MM.1S (cell line): Measurements from ENCODE around the gene SERINC4.

Source experiments
- DNase-seq: peaks from one replicate; pipeline ENCODE4 v3.0.0-alpha.2; 2015
- H2AFZ ChIP-seq: fragments of 300-600 bp; sonication (generic); 2 replicates; pipeline ENCODE4 v1.6.0; 2016; ENCODE audit warnings: antibody characterized with exemption, low read length
- H3F3A ChIP-seq: fragments of 300-600 bp; sonication (generic); 2 replicates; pipeline ENCODE4 v1.6.1; 2016; ENCODE audit warnings: mild to moderate bottlenecking, antibody characterized with exemption, low read length, moderate library complexity, mixed read lengths; ENCODE audit not compliant: insufficient read depth
- H3K27ac ChIP-seq: fragments of 300-600 bp; sonication (generic); 2 replicates; pipeline ENCODE4 v1.5.1; 2016; ENCODE audit warnings: mild to moderate bottlenecking, low read length
- H3K27me3 ChIP-seq: fragments of 300-600 bp; sonication (generic); replicated peaks from 2 replicates; pipeline ENCODE4 v1.6.0; 2016; ENCODE audit warnings: low read length; ENCODE audit not compliant: insufficient read depth
- H3K36me3 ChIP-seq: fragments of 300-600 bp; sonication (generic); replicated peaks from 2 replicates; pipeline ENCODE4 v1.6.1; 2016; ENCODE audit warnings: mild to moderate bottlenecking, low read length, mixed read lengths; ENCODE audit not compliant: insufficient read depth
- H3K4me1 ChIP-seq: fragments of 300-600 bp; sonication (generic); 2 replicates; pipeline ENCODE4 v1.6.1; 2016; ENCODE audit warnings: low read length, mixed read lengths
- H3K4me2 ChIP-seq: fragments of 300-600 bp; sonication (generic); 2 replicates; pipeline ENCODE4 v1.6.0; 2016; ENCODE audit warnings: low read depth, low read length
- H3K4me3 ChIP-seq: fragments of 300-600 bp; sonication (generic); 2 replicates; pipeline ENCODE4 v1.5.1; 2016; ENCODE audit warnings: low read length, mixed read lengths
- H3K79me2 ChIP-seq: fragments of 300-600 bp; sonication (generic); 2 replicates; pipeline ENCODE4 v1.6.1; 2016; ENCODE audit warnings: mixed run types, low read length, mixed read lengths
- H3K9ac ChIP-seq: fragments of 300-600 bp; sonication (generic); 2 replicates; pipeline ENCODE4 v1.6.1; 2016; ENCODE audit warnings: low read length, mixed read lengths
- H3K9me2 ChIP-seq: fragments of 300-600 bp; sonication (generic); replicated peaks from 2 replicates; pipeline ENCODE4 v1.6.1; 2016; ENCODE audit warnings: mild to moderate bottlenecking, low read length, mixed read lengths; ENCODE audit not compliant: insufficient read depth
- H3K9me3 ChIP-seq: fragments of 300-600 bp; sonication (generic); replicated peaks from 2 replicates; pipeline ENCODE4 v1.6.1; 2016; ENCODE audit warnings: mild to moderate bottlenecking, low read length, mixed read lengths; ENCODE audit not compliant: insufficient read depth
- H4K20me1 ChIP-seq: fragments of 300-600 bp; sonication (generic); 2 replicates; pipeline ENCODE4 v1.6.1; 2016; ENCODE audit warnings: mild to moderate bottlenecking, low read length, moderate library complexity, mixed read lengths; ENCODE audit not compliant: insufficient read depth
- CTCF ChIP-seq: fragments of 300-600 bp; sonication (generic); IDR thresholded peaks from 2 replicates; pipeline ENCODE4 v1.5.1; 2016; ENCODE audit warnings: antibody characterized with exemption, low read length, mixed read lengths
- EZH2 ChIP-seq: fragments of 300-600 bp; sonication (generic); optimal IDR thresholded peaks from 2 replicates; pipeline ENCODE3; 2017; ENCODE audit warnings: low read depth, mild to moderate bottlenecking, antibody characterized with exemption, low read length, mixed read lengths
- EZH2phosphoT487 ChIP-seq: fragments of 300-600 bp; sonication (generic); IDR thresholded peaks from 2 replicates; pipeline ENCODE4 v1.6.1; 2018; ENCODE audit warnings: antibody characterized with exemption, low read length

Gene SERINC4

GRCh38 chr15:43776718-43777266, 23.2 kb downstream of the SERINC4 start, which contains the start of gene ELL3:
Gene ELL3 (minus strand): TSS chr15:43776966. CDS start chr15:43776901, 65 bp downstream.
- no peak for TF ChIP-seq CTCF
- TF ChIP-seq EZH2phosphoT487 = no peak
- no peak for TF ChIP-seq EZH2
- peak within 1 kb of the TSS; percentile 83 for H2AFZ ChIP-seq
- H3K36me3 ChIP-seq = peaks cover 5% of the 10 kb centered on the region
- H3K27me3 ChIP-seq = peaks cover 34% of the 10 kb centered on the region
- H3K4me1 ChIP-seq = peaks cover 3% of the 10 kb centered on the region; the same call in 1 of the 2 replicates
- DNase-seq = peak; percentile 52
- H3F3A ChIP-seq = peaks cover 16% of the 10 kb centered on the region; the same call in 1 of the 2 replicates
- H4K20me1 ChIP-seq = no peaks in the 10 kb centered on the region; the same call in 1 of the 2 replicates
- no peaks in the 10 kb centered on the region for H3K79me2 ChIP-seq
- peak within 1 kb of the TSS; percentile 60 for H3K4me3 ChIP-seq
- H3K27ac ChIP-seq = no peak within 1 kb of the TSS
- H3K9me2 ChIP-seq = no peaks in the 10 kb centered on the region
- peak within 1 kb of the TSS; percentile 100 for H3K4me2 ChIP-seq
- H3K9me3 ChIP-seq = no peaks in the 10 kb centered on the region
- no peak within 1 kb of the TSS; the same call in 1 of the 2 replicates for H3K9ac ChIP-seq

- H3K9me2 ChIP-seq = no peaks in the 10 kb centered on the region
- H2AFZ ChIP-seq = no peak overlapping the region
- no peaks in the 10 kb centered on the region for H3K79me2 ChIP-seq
- H3K36me3 ChIP-seq = peaks cover 9% of the 10 kb centered on the region
- DNase-seq = no peak
- H3K27ac ChIP-seq = no peak overlapping the region
- no peak overlapping the region for H3K9ac ChIP-seq
- peak overlapping the region; percentile 60; the same call in 1 of the 2 replicates for H3K4me3 ChIP-seq
- peaks cover 16% of the 10 kb centered on the region; the same call in 1 of the 2 replicates for H3F3A ChIP-seq
- H3K4me1 ChIP-seq = peaks cover 3% of the 10 kb centered on the region; the same call in 1 of the 2 replicates
- H4K20me1 ChIP-seq = no peaks in the 10 kb centered on the region; the same call in 1 of the 2 replicates
- H3K9me3 ChIP-seq = no peaks in the 10 kb centered on the region
- TF ChIP-seq EZH2phosphoT487 (no peak), EZH2 (no peak), CTCF (no peak)
- peaks cover 28% of the 10 kb centered on the region for H3K27me3 ChIP-seq
- H3K4me2 ChIP-seq = peak overlapping the region; percentile 100; the same call in 1 of the 2 replicates
Measured at GRCh38 chr15:43776101-43776717, 23.8 kb downstream of the SERINC4 start.

- peaks cover 9% of the 10 kb centered on the region for H3K36me3 ChIP-seq
- H2AFZ ChIP-seq = no peak overlapping the region
- peaks cover 21% of the 10 kb centered on the region for H3K27me3 ChIP-seq
- DNase-seq = no peak
- no peak overlapping the region for H3K27ac ChIP-seq
- no peaks in the 10 kb centered on the region for H3K79me2 ChIP-seq
- H3K9ac ChIP-seq = no peak overlapping the region
- H3K9me3 ChIP-seq = no peaks in the 10 kb centered on the region
- H3K4me2 ChIP-seq = no peak overlapping the region
- H3F3A ChIP-seq = peaks cover 16% of the 10 kb centered on the region; the same call in 1 of the 2 replicates
- TF ChIP-seq EZH2 = no peak
- no peak for TF ChIP-seq EZH2phosphoT487
- peak; percentile 17; the same call in 1 of the 2 replicates for TF ChIP-seq CTCF
- no peaks in the 10 kb centered on the region; the same call in 1 of the 2 replicates for H4K20me1 ChIP-seq
- H3K9me2 ChIP-seq = no peaks in the 10 kb centered on the region
- H3K4me3 ChIP-seq = no peak overlapping the region
- H3K4me1 ChIP-seq = peaks cover 3% of the 10 kb centered on the region; the same call in 1 of the 2 replicates
Measured at GRCh38 chr15:43775411-43775965, 24.5 kb downstream of the SERINC4 start.
